ENCODE results near the gene CDKAL1. TPM values are rescaled to one million over a fixed set of nuclear protein-coding genes. Genes with fewer than 3 reads are reported as not detected.

The CDKAL1 gene
- total and polyA plus RNA-seq, 2 of the 8 experiments (the other 6 are each of a cell fraction or from before 2014, with no cell fraction given) = 8.4 to 24.6 TPM

DNA sequence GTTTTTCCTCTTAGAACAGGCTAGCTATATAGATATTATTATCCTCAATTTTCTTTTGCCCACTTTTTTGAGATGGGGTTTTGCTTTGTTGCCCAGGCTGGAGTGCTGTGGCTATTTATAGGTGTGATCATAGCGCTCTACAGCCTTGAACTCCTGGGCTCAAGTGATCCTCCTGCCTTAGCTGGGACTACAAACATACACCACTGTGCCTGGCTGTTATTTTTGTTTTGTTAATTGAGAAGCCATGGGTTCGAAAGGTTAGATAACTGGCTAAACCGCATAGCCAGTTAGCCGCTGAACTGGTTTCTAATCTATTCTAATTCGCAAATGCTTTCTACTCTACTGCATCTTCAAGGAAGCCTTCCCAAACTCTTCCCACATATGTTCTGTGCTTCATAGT lies 425.8 kb downstream of the CDKAL1 start:
- no peak for FAIRE-seq
- Histone ChIP-seq H3K27ac (ENCODE audit: low read depth, low read length) (no peak overlapping the region), H3K4me1 (replicated peaks in 1 of 4; ENCODE audit: control insufficient read depth in 3 of 4, insufficient read depth in 4 of 4, low read length in 3 of 4) (peaks cover 4 to 13% (median 7%) of the 10 kb centered on the region in 4 experiments; a peak in 6 of 7 replicates), H3K79me1 (ENCODE audit: low read depth, low read length) (no peaks in the 10 kb centered on the region), H3K9me3 (ENCODE audit: insufficient read depth in 2 of 2, low read depth in 1 of 2, low read length in 1 of 2) (no peaks in the 10 kb centered on the region), H3K18ac (ENCODE audit: extremely low read depth, low read length) (no peak overlapping the region), H2BK15ac (ENCODE audit: low read length) (no peak overlapping the region), H3K79me2 (ENCODE audit: control insufficient read depth in 1 of 2, insufficient read depth in 2 of 2, low read length in 2 of 2) (no peaks in the 10 kb centered on the region), H3K14ac (ENCODE audit: insufficient read length) (no peak overlapping the region), H4K20me1 (replicated peaks in 1 of 2; ENCODE audit: control insufficient read depth in 1 of 2, insufficient read depth in 2 of 2, low read length in 2 of 2) (no peaks in the 10 kb centered on the region), H3K56ac (replicated peaks; ENCODE audit: insufficient read length, low read depth, low read length) (no peak overlapping the region), H2BK5ac (ENCODE audit: low read depth, low read length) (no peak overlapping the region), H2AFZ (ENCODE audit: low read length) (no peak overlapping the region), H3K27me3 (replicated peaks in 1 of 4; ENCODE audit: control insufficient read depth in 3 of 4, extremely low read depth in 1 of 4, insufficient read depth in 3 of 4, low read length in 3 of 4) (no peaks in the 10 kb centered on the region), H4K91ac (replicated peaks; ENCODE audit: insufficient read length, low read length) (no peak overlapping the region), H3K4me2 (ENCODE audit: insufficient read depth in 1 of 2, low read depth in 2 of 2, low read length in 2 of 2) (no peak overlapping the region; a peak in 1 of 4 replicates), H2BK120ac (replicated peaks; ENCODE audit: low read depth, low read length) (no peak overlapping the region), H3K23me2 (ENCODE audit: low read depth, low read length) (no peaks in the 10 kb centered on the region), H3K9ac (replicated peaks in 1 of 4; ENCODE audit: extremely low read depth in 1 of 4, low read depth in 3 of 4, low read length in 3 of 4) (no peak overlapping the region), H3K36me3 (ENCODE audit: control insufficient read depth in 2 of 4, insufficient read depth in 4 of 4, low read length in 3 of 4) (no peaks in the 10 kb centered on the region), H4K8ac (ENCODE audit: extremely low read depth, insufficient read depth, low read length) (no peak overlapping the region), H2AK5ac (ENCODE audit: low read depth, low read length) (no peak overlapping the region), H2BK20ac (ENCODE audit: low read length) (no peak overlapping the region), H3K4ac (replicated peaks; ENCODE audit: insufficient read length, low read depth, low read length) (no peak overlapping the region), H4K5ac (ENCODE audit: insufficient read length, low read depth, low read length) (no peak overlapping the region), H3K23ac (ENCODE audit: insufficient read length) (no peak overlapping the region), H2BK12ac (ENCODE audit: low read depth, low read length) (no peak overlapping the region), H3K4me3 (ENCODE audit: extremely low read depth in 1 of 4, insufficient read depth in 2 of 4, low read depth in 3 of 4, low read length in 4 of 4) (no peak overlapping the region)
- TF ChIP-seq JUND (IDR thresholded peaks at IDR 0.05; ENCODE audit: low read length) (no peak), SP1 (IDR thresholded peaks at IDR 0.05; ENCODE audit: low read depth, low read length) (0 out of 2 replicates have a peak, but pooled peaks have one; percentile 33)
- WGBS, 2 experiments (ENCODE audit: extremely low coverage in 1 of 2, insufficient coverage in 1 of 2, insufficient read length in 1 of 2, insufficient replicate concordance in 2 of 2, low coverage in 1 of 2, low lambda C conversion rate in 2 of 2, missing lambda C conversion rate in 1 of 2) = 59% methylated on average over 5 of the region's 5 CpGs; no CpG with 5 or more reads in 1 of the 2 experiments
- ChIA-PET POLR2A (ENCODE audit: partially characterized antibody) (no interaction called here), CTCF (ENCODE audit: partially characterized antibody) (interaction anchor here (1.2 to 1.5 kb wide), 2 partner anchors 86 to 140 kb away, joined by 3 to 4 read pairs; no protein-coding TSS in a partner anchor)
- DNase-seq (ENCODE audit: low read depth in 1 of 2, low spot score in 2 of 2) = no peak

Measured in H1 (cell line).